ENCODE results near the gene JKAMP. TPM values are rescaled to one million over a fixed set of nuclear protein-coding genes. Genes with fewer than 3 reads are reported as not detected.

JKAMP gene
- total and polyA plus RNA-seq, 2 donors (not counting 3 experiments of a cell fraction or from before 2014, with no cell fraction given), result 30.8 to 160 TPM

DNA sequence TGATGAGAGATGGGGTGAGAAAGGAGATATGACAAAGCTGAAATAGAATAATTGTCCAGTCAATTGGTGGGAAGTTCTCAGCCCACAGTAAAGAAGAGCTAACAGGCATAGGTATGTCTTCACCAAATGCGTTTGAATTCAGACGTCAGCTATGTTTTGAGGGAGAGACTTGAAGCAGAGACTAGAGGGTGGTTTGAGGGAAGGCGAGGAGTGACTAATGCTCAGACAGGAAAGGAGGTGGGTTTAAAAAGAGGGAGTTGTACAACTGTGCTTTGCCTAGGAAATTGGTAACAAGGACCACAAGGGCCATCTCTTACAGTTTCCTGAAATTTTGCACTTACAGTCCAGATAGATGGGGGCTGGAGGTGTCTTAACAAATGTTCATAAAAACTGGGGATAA, 6.4 kb downstream of the JKAMP start:
- ChIA-PET POLR2A (no interaction called here), CTCF (interaction anchor here (0.9 to 1.7 kb wide), 2 partner anchors 8 to 17 kb away, joined by 3 to 4 read pairs; no protein-coding TSS in a partner anchor)
- no peaks in the 10 kb centered on the region for H3K9me1 ChIP-seq (replicated peaks; ENCODE audit: control insufficient read depth, extremely low read depth, insufficient read depth, low read length)
- no peaks in the 10 kb centered on the region for H3K9me3 ChIP-seq (replicated peaks; ENCODE audit: control insufficient read depth, insufficient read depth, low read length)
- peaks cover 5 to 10% of the 10 kb centered on the region in 2 experiments for H3K36me3 ChIP-seq (ENCODE audit: control insufficient read depth in 2 of 2, extremely low read depth in 1 of 2, insufficient read depth in 2 of 2, low read length in 2 of 2)
- dilution Hi-C loops (cut with MboI; ENCODE audit: extremely low pct_ligation_motif_present, low sequenced_read_pairs) (no loop called here), intact Hi-C loops (cut with micrococcal nuclease) (no loop called here)
- H3K27me3 ChIP-seq (ENCODE audit: control insufficient read depth in 2 of 2, insufficient read depth in 2 of 2, low read length in 2 of 2), result no peaks in the 10 kb centered on the region
- no peaks in the 10 kb centered on the region for H4K20me1 ChIP-seq (replicated peaks; ENCODE audit: control insufficient read depth, extremely low read depth, insufficient read depth, low read length)
- DNase-seq (ENCODE audit: low read depth, low spot score) (no peak), FAIRE-seq (no peak)
- H3K4me2 ChIP-seq (ENCODE audit: insufficient read depth, low read length), result no peak overlapping the region
- BruUV-seq (replicated peaks), result no TSS peak
- no peak overlapping the region for H3K9ac ChIP-seq (replicated peaks; ENCODE audit: extremely low read depth, insufficient read depth, low read length)
- no peak overlapping the region for H2AFZ ChIP-seq (ENCODE audit: low read depth, low read length)
- H3K27ac ChIP-seq (ENCODE audit: insufficient read depth, low read depth, low read length), result no peak overlapping the region
- no peak overlapping the region for H3K4me3 ChIP-seq (replicated peaks in 1 of 3; ENCODE audit: insufficient read depth in 1 of 3, low read depth in 1 of 3, low read length in 3 of 3)
- H3K4me1 ChIP-seq (ENCODE audit: control insufficient read depth, extremely low read depth, insufficient read depth, low read length), result peaks cover 5% of the 10 kb centered on the region
- peaks cover 9% of the 10 kb centered on the region for H3K79me2 ChIP-seq (ENCODE audit: control insufficient read depth, insufficient read depth, low read length)
- TF ChIP-seq, protein P1, sequence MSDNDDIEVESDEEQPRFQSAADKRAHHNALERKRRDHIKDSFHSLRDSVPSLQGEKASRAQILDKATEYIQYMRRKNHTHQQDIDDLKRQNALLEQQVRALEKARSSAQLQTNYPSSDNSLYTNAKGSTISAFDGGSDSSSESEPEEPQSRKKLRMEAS (IDR thresholded peaks at IDR 0.05; ENCODE audit: insufficient read depth, insufficient read length), result no peak
- TF ChIP-seq GATA2 (IDR thresholded peaks at IDR 0.05; ENCODE audit: insufficient read depth, insufficient read length, low read depth, low read length) (no peak), MYC (IDR thresholded peaks at IDR 0.05; ENCODE audit: low read depth, low read length) (no peak), POLR2A (IDR thresholded peaks at IDR 0.05; ENCODE audit: low read depth, low read length) (no peak)

DNA sequence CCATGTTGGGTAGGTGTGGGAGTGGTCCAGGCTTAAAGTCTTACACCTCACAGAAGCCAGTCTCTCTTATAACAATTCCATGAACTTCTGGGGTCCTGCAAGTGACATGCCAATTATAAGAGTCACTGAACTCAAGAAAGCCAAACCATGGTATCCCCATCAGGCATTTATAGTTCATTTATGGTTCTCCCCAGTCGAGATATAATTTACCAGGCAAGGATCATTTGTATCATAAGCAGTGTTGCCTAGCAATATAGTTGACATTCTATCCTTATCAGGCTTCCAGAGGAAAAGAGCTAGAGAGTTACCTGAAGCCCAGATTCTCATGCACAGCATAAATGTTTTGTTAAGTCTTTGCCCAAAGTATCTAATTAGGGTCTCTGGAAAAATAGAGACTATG, 8.1 kb downstream of the JKAMP start:
- Histone ChIP-seq H3K4me3 (replicated peaks in 1 of 3; ENCODE audit: insufficient read depth in 1 of 3, low read depth in 1 of 3, low read length in 3 of 3) (no peak overlapping the region), H3K27me3 (ENCODE audit: control insufficient read depth in 2 of 2, insufficient read depth in 2 of 2, low read length in 2 of 2) (no peaks in the 10 kb centered on the region), H3K4me2 (ENCODE audit: insufficient read depth, low read length) (no peak overlapping the region), H3K9me1 (replicated peaks; ENCODE audit: control insufficient read depth, extremely low read depth, insufficient read depth, low read length) (no peaks in the 10 kb centered on the region), H3K9me3 (replicated peaks; ENCODE audit: control insufficient read depth, insufficient read depth, low read length) (no peaks in the 10 kb centered on the region), H4K20me1 (replicated peaks; ENCODE audit: control insufficient read depth, extremely low read depth, insufficient read depth, low read length) (no peaks in the 10 kb centered on the region), H3K27ac (ENCODE audit: insufficient read depth, low read depth, low read length) (no peak overlapping the region), H2AFZ (ENCODE audit: low read depth, low read length) (no peak overlapping the region), H3K9ac (replicated peaks; ENCODE audit: extremely low read depth, insufficient read depth, low read length) (no peak overlapping the region), H3K79me2 (ENCODE audit: control insufficient read depth, insufficient read depth, low read length) (peaks cover 3% of the 10 kb centered on the region), H3K4me1 (ENCODE audit: control insufficient read depth, extremely low read depth, insufficient read depth, low read length) (no peaks in the 10 kb centered on the region), H3K36me3 (ENCODE audit: control insufficient read depth in 2 of 2, extremely low read depth in 1 of 2, insufficient read depth in 2 of 2, low read length in 2 of 2) (peaks cover 5 to 10% of the 10 kb centered on the region in 2 experiments)
- intact Hi-C loops (cut with micrococcal nuclease), result no loop called here
- no TSS peak for BruUV-seq (replicated peaks)
- DNase-seq (ENCODE audit: low read depth, low spot score) (no peak), FAIRE-seq (no peak)
- POLR2A ChIA-PET, result no interaction called here
- CTCF ChIA-PET, result interaction anchor here (2.6 kb wide), 1 partner anchor 15 kb away, joined by 11 read pairs; no protein-coding TSS in a partner anchor
- dilution Hi-C loops (cut with MboI; ENCODE audit: extremely low pct_ligation_motif_present, low sequenced_read_pairs), result no loop called here
- TF ChIP-seq, protein P2, sequence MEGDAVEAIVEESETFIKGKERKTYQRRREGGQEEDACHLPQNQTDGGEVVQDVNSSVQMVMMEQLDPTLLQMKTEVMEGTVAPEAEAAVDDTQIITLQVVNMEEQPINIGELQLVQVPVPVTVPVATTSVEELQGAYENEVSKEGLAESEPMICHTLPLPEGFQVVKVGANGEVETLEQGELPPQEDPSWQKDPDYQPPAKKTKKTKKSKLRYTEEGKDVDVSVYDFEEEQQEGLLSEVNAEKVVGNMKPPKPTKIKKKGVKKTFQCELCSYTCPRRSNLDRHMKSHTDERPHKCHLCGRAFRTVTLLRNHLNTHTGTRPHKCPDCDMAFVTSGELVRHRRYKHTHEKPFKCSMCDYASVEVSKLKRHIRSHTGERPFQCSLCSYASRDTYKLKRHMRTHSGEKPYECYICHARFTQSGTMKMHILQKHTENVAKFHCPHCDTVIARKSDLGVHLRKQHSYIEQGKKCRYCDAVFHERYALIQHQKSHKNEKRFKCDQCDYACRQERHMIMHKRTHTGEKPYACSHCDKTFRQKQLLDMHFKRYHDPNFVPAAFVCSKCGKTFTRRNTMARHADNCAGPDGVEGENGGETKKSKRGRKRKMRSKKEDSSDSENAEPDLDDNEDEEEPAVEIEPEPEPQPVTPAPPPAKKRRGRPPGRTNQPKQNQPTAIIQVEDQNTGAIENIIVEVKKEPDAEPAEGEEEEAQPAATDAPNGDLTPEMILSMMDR (IDR thresholded peaks at IDR 0.05; ENCODE audit: extremely low read depth in 1 of 2, insufficient read depth in 1 of 2, low read depth in 1 of 2, low read length in 2 of 2), result no peak
- TF ChIP-seq POLR2AphosphoS5 (IDR thresholded peaks at IDR 0.05; ENCODE audit: insufficient read depth, low read depth, low read length), result no peak

Data from endothelial cell of umbilical vein (primary cell).